Measurements from ENCODE around the gene PARD3B.

DNA sequence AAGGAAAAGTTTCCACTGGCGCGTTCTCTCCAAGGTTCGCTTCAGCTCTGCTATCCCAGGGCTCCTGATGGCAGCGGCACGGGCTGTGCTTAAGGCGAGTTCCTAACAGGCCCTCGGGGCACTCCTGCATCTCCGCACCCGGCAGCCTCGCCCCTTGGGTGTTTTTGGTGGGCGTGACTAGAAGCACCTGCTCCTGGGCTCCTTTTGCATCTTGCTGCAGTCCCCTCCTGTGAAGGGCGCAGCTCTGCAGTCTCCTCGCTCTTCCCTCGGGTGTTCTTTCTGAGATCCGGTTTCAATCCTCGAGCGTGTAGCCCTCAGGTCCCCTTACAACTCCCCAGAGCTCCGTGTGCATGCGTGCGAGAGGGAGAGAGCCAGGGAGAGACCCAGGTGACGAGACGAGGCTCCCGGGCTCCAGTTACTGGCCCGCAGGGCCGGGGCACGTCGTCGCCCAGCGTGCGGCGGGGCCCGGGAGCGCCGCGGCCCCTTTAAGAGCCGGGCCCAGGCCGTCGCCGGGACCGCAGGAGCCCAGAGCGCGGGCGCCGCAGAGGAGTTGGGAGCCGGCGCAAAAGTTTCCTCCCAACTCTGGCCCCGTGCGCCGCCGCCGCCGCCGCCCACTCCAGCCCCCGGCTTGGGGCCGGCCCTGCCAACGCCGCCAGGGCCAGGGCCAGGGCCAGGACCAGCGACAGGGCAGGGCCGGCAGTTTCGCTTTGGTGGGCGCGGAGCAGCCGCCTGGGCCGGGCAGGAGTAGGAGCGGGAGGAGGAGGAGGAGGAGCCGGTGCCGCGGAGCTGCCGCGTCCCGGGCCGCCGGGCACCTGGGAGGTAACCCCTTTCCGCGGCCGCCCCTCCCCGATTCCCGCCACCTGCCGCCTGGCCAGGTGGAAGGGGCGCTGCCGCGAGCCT is at the start of gene PARD3B:
- TF ChIP-seq, protein P1, sequence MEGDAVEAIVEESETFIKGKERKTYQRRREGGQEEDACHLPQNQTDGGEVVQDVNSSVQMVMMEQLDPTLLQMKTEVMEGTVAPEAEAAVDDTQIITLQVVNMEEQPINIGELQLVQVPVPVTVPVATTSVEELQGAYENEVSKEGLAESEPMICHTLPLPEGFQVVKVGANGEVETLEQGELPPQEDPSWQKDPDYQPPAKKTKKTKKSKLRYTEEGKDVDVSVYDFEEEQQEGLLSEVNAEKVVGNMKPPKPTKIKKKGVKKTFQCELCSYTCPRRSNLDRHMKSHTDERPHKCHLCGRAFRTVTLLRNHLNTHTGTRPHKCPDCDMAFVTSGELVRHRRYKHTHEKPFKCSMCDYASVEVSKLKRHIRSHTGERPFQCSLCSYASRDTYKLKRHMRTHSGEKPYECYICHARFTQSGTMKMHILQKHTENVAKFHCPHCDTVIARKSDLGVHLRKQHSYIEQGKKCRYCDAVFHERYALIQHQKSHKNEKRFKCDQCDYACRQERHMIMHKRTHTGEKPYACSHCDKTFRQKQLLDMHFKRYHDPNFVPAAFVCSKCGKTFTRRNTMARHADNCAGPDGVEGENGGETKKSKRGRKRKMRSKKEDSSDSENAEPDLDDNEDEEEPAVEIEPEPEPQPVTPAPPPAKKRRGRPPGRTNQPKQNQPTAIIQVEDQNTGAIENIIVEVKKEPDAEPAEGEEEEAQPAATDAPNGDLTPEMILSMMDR (IDR thresholded peaks at IDR 0.05): no peak
- peak; percentile 16 for TF ChIP-seq POLR2A (IDR thresholded peaks at IDR 0.05)
- TF ChIP-seq POLR2AphosphoS5 (IDR thresholded peaks at IDR 0.05): peak in 2 of 3 donors; percentile 37 to 58

Measured in transverse colon (tissue), 4 donors.